Measurements from ENCODE around the gene ATP5F1E. TPM values are rescaled to one million over a fixed set of nuclear protein-coding genes. Genes with fewer than 3 reads are reported as not detected.

Gene ATP5F1E
- total RNA-seq, 1 donor from 2014 or later, result 102 TPM

DNA sequence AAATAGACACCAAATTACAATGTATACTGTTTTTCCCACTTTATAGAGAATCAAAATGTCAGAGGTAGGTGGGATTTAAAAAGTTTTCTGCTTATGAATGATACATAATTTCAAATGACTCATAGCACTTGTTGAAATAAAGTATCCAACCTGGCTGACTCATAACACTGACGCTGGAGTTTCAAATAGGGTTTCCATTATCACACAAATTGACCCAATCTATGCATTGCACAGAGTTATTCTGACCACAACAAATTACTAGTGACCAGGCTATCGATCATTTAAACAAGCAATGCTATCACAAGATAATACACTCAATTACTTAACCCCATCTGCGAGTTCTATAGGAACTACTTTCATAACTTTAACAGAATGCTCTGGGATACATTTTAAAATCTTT is 42.3 kb upstream of the ATP5F1E start:
- no peak overlapping the region for H3K27ac Mint-ChIP-seq (ENCODE audit: unreplicated experiment)
- H3K4me3 Mint-ChIP-seq (ENCODE audit: unreplicated experiment), result no peak overlapping the region
- peaks cover 3% of the 10 kb centered on the region for H3K4me1 Mint-ChIP-seq (ENCODE audit: unreplicated experiment)
- H3K27me3 Mint-ChIP-seq (ENCODE audit: unreplicated experiment), result peaks cover 1% of the 10 kb centered on the region
- TF ChIP-seq, protein P1, sequence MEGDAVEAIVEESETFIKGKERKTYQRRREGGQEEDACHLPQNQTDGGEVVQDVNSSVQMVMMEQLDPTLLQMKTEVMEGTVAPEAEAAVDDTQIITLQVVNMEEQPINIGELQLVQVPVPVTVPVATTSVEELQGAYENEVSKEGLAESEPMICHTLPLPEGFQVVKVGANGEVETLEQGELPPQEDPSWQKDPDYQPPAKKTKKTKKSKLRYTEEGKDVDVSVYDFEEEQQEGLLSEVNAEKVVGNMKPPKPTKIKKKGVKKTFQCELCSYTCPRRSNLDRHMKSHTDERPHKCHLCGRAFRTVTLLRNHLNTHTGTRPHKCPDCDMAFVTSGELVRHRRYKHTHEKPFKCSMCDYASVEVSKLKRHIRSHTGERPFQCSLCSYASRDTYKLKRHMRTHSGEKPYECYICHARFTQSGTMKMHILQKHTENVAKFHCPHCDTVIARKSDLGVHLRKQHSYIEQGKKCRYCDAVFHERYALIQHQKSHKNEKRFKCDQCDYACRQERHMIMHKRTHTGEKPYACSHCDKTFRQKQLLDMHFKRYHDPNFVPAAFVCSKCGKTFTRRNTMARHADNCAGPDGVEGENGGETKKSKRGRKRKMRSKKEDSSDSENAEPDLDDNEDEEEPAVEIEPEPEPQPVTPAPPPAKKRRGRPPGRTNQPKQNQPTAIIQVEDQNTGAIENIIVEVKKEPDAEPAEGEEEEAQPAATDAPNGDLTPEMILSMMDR (IDR thresholded peaks at IDR 0.05; ENCODE audit: unreplicated experiment), result no peak
- no peaks in the 10 kb centered on the region for H3K9me3 Mint-ChIP-seq (ENCODE audit: unreplicated experiment)
- H3K36me3 Mint-ChIP-seq (ENCODE audit: low read depth, unreplicated experiment), result no peaks in the 10 kb centered on the region
- no peak for DNase-seq (ENCODE audit: low spot score)

DNA sequence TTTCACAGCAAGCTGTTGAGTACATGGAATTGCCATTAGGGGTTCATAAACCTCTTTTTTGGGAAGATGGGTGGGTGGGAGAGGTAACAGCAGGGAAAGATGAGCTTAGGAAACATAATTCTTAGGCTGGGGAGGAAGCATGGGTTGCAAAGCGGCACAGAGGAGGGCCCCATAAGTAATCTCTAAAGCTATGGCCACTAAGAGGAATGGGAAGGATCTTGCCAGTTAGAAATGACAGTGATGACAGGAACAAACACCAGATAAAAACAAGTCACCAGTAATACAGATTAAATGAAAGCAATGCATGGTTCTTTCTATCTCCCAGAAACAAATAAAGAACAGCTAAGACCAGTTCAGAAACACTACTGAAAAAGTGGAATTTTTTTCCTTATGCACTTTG is 41.4 kb upstream of the ATP5F1E start:
- H3K36me3 Mint-ChIP-seq (ENCODE audit: low read depth, unreplicated experiment), result no peaks in the 10 kb centered on the region
- peaks cover 3% of the 10 kb centered on the region for H3K4me1 Mint-ChIP-seq (ENCODE audit: unreplicated experiment)
- no peak overlapping the region for H3K27ac Mint-ChIP-seq (ENCODE audit: unreplicated experiment)
- H3K4me3 Mint-ChIP-seq (ENCODE audit: unreplicated experiment), result no peak overlapping the region
- no peaks in the 10 kb centered on the region for H3K9me3 Mint-ChIP-seq (ENCODE audit: unreplicated experiment)
- no peak for DNase-seq (ENCODE audit: low spot score)
- H3K27me3 Mint-ChIP-seq (ENCODE audit: unreplicated experiment), result peaks cover 1% of the 10 kb centered on the region
- TF ChIP-seq, protein P1 (IDR thresholded peaks at IDR 0.05; ENCODE audit: unreplicated experiment), result no peak

DNA sequence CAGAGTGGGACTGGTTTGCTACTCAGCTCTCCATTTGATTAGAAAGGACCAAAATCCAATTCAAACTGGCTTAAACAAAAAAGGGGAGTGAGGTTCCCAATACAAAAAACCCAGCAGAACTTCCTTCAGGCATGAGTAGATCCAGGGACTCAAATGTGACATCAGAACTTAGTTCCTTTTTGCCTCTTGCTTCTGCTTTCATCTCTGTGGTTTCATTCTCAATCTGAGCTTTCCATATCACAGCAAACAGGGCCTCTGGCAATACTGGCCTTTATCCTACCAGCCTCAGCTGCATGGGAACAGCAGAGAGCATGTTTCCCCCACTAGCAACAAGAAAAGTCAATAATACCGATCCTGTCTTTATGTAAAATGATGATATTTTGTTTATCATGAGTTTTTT is 39.1 kb upstream of the ATP5F1E start:
- no peaks in the 10 kb centered on the region for H3K36me3 Mint-ChIP-seq (ENCODE audit: low read depth, unreplicated experiment)
- H3K4me3 Mint-ChIP-seq (ENCODE audit: unreplicated experiment), result no peak overlapping the region
- no peak for DNase-seq (ENCODE audit: low spot score)
- TF ChIP-seq, protein P1 (IDR thresholded peaks at IDR 0.05; ENCODE audit: unreplicated experiment), result no peak
- H3K27me3 Mint-ChIP-seq (ENCODE audit: unreplicated experiment), result peaks cover 1% of the 10 kb centered on the region
- no peak overlapping the region for H3K27ac Mint-ChIP-seq (ENCODE audit: unreplicated experiment)
- H3K9me3 Mint-ChIP-seq (ENCODE audit: unreplicated experiment), result no peaks in the 10 kb centered on the region
- H3K4me1 Mint-ChIP-seq (ENCODE audit: unreplicated experiment), result no peaks in the 10 kb centered on the region

DNA sequence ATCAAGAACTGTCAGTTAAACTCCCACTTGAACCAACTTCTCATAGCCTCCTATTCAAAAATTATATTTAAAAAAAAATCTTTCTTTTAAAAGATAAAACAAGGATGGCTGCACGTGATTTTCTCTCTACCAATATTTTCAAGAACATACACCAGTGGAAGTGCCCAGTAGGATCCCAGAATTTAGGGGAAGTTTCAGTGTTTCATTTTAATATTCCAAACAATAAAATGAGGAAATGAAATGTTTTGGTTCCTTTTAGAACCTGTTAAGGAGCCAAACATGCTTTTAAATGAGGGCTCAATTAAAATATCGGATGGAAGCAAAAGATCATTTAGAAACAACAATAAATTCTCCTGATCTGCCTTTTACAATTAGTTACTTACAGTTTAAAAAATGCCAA is 36.9 kb upstream of the ATP5F1E start:
- Mint-ChIP-seq H3K4me3 (ENCODE audit: unreplicated experiment) (no peak overlapping the region), H3K27me3 (ENCODE audit: unreplicated experiment) (no peaks in the 10 kb centered on the region), H3K36me3 (ENCODE audit: low read depth, unreplicated experiment) (no peaks in the 10 kb centered on the region), H3K9me3 (ENCODE audit: unreplicated experiment) (no peaks in the 10 kb centered on the region), H3K27ac (ENCODE audit: unreplicated experiment) (no peak overlapping the region), H3K4me1 (ENCODE audit: unreplicated experiment) (no peaks in the 10 kb centered on the region)
- no peak for DNase-seq (ENCODE audit: low spot score)
- TF ChIP-seq, protein P1 (IDR thresholded peaks at IDR 0.05; ENCODE audit: unreplicated experiment), result no peak

DNA sequence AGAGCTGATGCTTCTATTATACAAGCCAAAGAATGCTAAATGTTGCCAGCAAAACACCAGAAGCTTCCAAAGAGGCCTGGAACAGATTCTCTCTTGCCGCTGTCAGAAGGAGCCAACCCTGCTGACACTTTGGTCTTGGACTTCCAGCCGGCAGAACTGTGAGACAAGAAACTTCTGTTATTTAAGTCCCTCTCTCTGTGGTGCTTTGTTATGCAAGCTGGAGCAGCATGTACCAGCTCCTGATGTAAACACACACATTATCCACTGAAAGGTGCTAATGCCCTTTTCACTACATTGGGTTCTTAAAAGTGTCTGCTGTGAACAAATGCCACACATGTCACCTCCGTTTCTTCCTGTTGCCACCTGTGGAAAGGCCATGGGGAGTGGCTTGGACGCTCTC is 36.4 kb upstream of the ATP5F1E start:
- H3K36me3 Mint-ChIP-seq (ENCODE audit: low read depth, unreplicated experiment), result no peaks in the 10 kb centered on the region
- H3K9me3 Mint-ChIP-seq (ENCODE audit: unreplicated experiment), result no peaks in the 10 kb centered on the region
- no peak overlapping the region for H3K27ac Mint-ChIP-seq (ENCODE audit: unreplicated experiment)
- no peak overlapping the region for H3K4me3 Mint-ChIP-seq (ENCODE audit: unreplicated experiment)
- TF ChIP-seq, protein P1 (IDR thresholded peaks at IDR 0.05; ENCODE audit: unreplicated experiment), result no peak
- no peaks in the 10 kb centered on the region for H3K27me3 Mint-ChIP-seq (ENCODE audit: unreplicated experiment)
- DNase-seq (ENCODE audit: low spot score), result no peak
- H3K4me1 Mint-ChIP-seq (ENCODE audit: unreplicated experiment), result no peaks in the 10 kb centered on the region
